Measurements from ENCODE around the gene MKX.

Gene MKX

DNA sequence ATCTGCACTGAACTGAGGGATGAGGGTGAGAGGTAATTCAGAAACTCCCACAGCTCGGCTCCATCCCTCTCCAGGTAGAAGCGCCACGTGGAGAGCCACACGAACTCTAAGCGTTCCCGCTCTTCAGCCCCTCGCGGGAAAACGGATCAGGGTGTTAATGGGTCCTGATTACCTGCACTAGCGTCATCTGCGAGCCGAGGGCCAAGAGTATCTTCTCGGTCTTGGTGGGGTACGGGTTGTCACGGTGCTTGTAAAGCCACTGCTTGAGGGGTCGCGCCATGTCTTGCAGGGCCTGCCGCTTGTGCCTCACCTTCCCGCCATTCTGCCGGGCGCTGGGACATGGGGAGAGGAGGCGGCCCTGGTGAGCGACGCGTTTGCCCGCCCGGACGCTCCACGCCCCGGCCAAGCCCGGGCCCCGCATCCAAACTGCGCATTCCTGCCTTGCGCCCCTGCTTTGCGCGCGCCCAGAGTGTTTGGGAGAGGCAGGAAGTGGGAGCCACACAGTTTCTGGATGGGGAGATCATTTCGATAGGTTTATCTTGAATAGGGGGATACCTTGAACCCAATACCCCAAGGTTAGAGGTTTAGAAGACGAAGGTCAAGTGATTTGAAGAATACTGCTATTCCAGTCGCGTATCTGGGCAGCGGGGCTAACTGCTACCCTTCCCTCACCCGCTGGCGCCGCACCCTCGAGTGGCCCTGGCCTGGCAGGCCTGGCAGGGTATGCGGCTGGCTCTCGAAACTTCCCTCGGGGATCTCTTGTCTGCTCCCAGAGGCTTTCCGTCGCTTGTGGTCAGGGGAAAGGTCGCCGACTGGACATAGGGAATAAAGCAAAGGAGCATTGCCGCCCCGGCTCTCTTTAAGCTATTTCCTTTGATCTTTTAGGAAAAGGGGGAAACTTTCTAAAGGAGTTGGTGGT, 4.2 kb downstream of the MKX start:
- Histone ChIP-seq H4K8ac (ENCODE audit: low read depth, low read length) (no peak overlapping the region), H3K36me3 (ENCODE audit: control insufficient read depth, insufficient read depth, low read length) (no peaks in the 10 kb centered on the region), H3K18ac (ENCODE audit: low read length) (no peak overlapping the region), H3K79me1 (ENCODE audit: low read length) (no peaks in the 10 kb centered on the region), H3K56ac (ENCODE audit: low read length) (peak overlapping the region; percentile 77), H3K4me1 (ENCODE audit: control insufficient read depth, low read depth, low read length) (peaks cover 2% of the 10 kb centered on the region), H3K4me2 (ENCODE audit: low read length) (peak overlapping the region; percentile 79), H2BK5ac (ENCODE audit: low read length) (no peak overlapping the region), H3K27me3 (ENCODE audit: insufficient read depth, low read length, poor library complexity) (peaks cover 20% of the 10 kb centered on the region), H3K4me3 (ENCODE audit: low read length) (peak overlapping the region; percentile 43), H2BK120ac (ENCODE audit: low read depth, low read length) (no peak overlapping the region), H3K23ac (ENCODE audit: low read length) (no peak overlapping the region), H3K27ac (ENCODE audit: low read depth, low read length) (no peak overlapping the region), H3K79me2 (ENCODE audit: control insufficient read depth, insufficient read depth, low read length) (no peaks in the 10 kb centered on the region), H3K9ac (ENCODE audit: low read length) (peak overlapping the region; percentile 64), H2BK15ac (replicated peaks; ENCODE audit: low read depth) (no peak overlapping the region), H4K5ac (ENCODE audit: low read length) (no peak overlapping the region), H3K4ac (ENCODE audit: low read depth, low read length) (no peak overlapping the region), H2AK5ac (ENCODE audit: low read length) (no peak overlapping the region)
- WGBS (ENCODE audit: extremely low coverage, insufficient coverage, low lambda C conversion rate), result no CpG with 5 or more reads among the region's 55 CpGs
- peak; percentile 54 for DNase-seq

DNA sequence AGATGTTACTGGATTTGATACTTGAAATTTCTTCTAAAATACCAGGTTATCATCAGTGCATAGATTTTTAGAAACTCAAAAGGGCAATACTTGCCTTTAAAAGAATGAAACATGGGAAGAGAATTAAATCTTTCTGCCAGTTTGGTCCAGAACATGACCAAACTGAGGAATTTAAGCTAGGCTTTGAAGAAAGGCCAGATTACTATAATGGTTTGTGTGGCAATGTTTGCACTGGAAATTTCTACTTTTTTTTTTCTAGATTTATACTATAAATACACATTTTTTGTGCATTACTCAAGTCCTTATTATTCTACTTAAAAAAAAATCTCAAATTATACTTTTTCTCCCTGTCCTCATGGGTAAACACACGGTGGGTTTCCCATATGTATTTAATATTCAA, 9.2 kb downstream of the MKX start:
- H2BK5ac ChIP-seq (ENCODE audit: low read length), result no peak overlapping the region
- H3K9ac ChIP-seq (ENCODE audit: low read length), result no peak overlapping the region
- no CpG with 5 or more reads among the region's 1 CpG for WGBS (ENCODE audit: extremely low coverage, insufficient coverage, low lambda C conversion rate)
- no peak overlapping the region for H3K27ac ChIP-seq (ENCODE audit: low read depth, low read length)
- H3K27me3 ChIP-seq (ENCODE audit: insufficient read depth, low read length, poor library complexity), result peaks cover 2% of the 10 kb centered on the region
- no peaks in the 10 kb centered on the region for H3K4me1 ChIP-seq (ENCODE audit: control insufficient read depth, low read depth, low read length)
- no peak overlapping the region for H2BK120ac ChIP-seq (ENCODE audit: low read depth, low read length)
- H3K18ac ChIP-seq (ENCODE audit: low read length), result no peak overlapping the region
- H3K23ac ChIP-seq (ENCODE audit: low read length), result no peak overlapping the region
- no peak overlapping the region for H2BK15ac ChIP-seq (replicated peaks; ENCODE audit: low read depth)
- no peaks in the 10 kb centered on the region for H3K79me2 ChIP-seq (ENCODE audit: control insufficient read depth, insufficient read depth, low read length)
- H3K36me3 ChIP-seq (ENCODE audit: control insufficient read depth, insufficient read depth, low read length), result no peaks in the 10 kb centered on the region
- H3K4me3 ChIP-seq (ENCODE audit: low read length), result no peak overlapping the region
- no peak overlapping the region for H3K56ac ChIP-seq (ENCODE audit: low read length)
- H4K5ac ChIP-seq (ENCODE audit: low read length), result no peak overlapping the region
- H3K4me2 ChIP-seq (ENCODE audit: low read length), result no peak overlapping the region
- H3K79me1 ChIP-seq (ENCODE audit: low read length), result no peaks in the 10 kb centered on the region
- H4K8ac ChIP-seq (ENCODE audit: low read depth, low read length), result no peak overlapping the region
- no peak overlapping the region for H2AK5ac ChIP-seq (ENCODE audit: low read length)
- no peak overlapping the region for H3K4ac ChIP-seq (ENCODE audit: low read depth, low read length)
- no peak for DNase-seq

DNA sequence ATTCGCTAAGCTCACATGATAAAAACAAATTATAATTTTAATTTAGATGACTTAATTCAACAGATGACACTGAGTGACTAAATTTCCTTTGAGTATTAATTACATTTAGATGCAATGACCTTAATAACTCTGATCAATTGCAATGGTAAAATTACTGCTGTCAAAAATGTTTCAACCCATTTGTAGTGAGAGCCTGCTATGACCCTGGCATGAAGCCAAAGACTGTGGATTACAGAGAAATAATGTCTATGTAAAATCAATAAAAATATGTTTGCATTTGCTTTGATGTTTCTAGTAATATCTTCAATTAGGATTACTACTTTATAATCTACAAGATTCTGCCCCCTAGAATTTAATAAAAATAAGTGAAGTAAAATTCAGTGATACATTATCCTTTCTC, 15.6 kb downstream of the MKX start:
- WGBS (ENCODE audit: extremely low coverage, insufficient coverage, low lambda C conversion rate), result no CpG with 5 or more reads among the region's 1 CpG
- H3K4me3 ChIP-seq (ENCODE audit: low read length), result no peak overlapping the region
- H3K56ac ChIP-seq (ENCODE audit: low read length), result no peak overlapping the region
- no peak overlapping the region for H2BK5ac ChIP-seq (ENCODE audit: low read length)
- no peaks in the 10 kb centered on the region for H3K27me3 ChIP-seq (ENCODE audit: insufficient read depth, low read length, poor library complexity)
- no peak overlapping the region for H2BK120ac ChIP-seq (ENCODE audit: low read depth, low read length)
- no peaks in the 10 kb centered on the region for H3K36me3 ChIP-seq (ENCODE audit: control insufficient read depth, insufficient read depth, low read length)
- no peaks in the 10 kb centered on the region for H3K4me1 ChIP-seq (ENCODE audit: control insufficient read depth, low read depth, low read length)
- no peak overlapping the region for H3K4me2 ChIP-seq (ENCODE audit: low read length)
- no peak overlapping the region for H4K5ac ChIP-seq (ENCODE audit: low read length)
- no peak overlapping the region for H2AK5ac ChIP-seq (ENCODE audit: low read length)
- H3K4ac ChIP-seq (ENCODE audit: low read depth, low read length), result no peak overlapping the region
- no peaks in the 10 kb centered on the region for H3K79me2 ChIP-seq (ENCODE audit: control insufficient read depth, insufficient read depth, low read length)
- no peak overlapping the region for H3K27ac ChIP-seq (ENCODE audit: low read depth, low read length)
- no peak overlapping the region for H4K8ac ChIP-seq (ENCODE audit: low read depth, low read length)
- no peak overlapping the region for H3K9ac ChIP-seq (ENCODE audit: low read length)
- no peak overlapping the region for H3K18ac ChIP-seq (ENCODE audit: low read length)
- no peak overlapping the region for H2BK15ac ChIP-seq (replicated peaks; ENCODE audit: low read depth)
- H3K79me1 ChIP-seq (ENCODE audit: low read length), result no peaks in the 10 kb centered on the region
- no peak overlapping the region for H3K23ac ChIP-seq (ENCODE audit: low read length)
- DNase-seq, result no peak

DNA sequence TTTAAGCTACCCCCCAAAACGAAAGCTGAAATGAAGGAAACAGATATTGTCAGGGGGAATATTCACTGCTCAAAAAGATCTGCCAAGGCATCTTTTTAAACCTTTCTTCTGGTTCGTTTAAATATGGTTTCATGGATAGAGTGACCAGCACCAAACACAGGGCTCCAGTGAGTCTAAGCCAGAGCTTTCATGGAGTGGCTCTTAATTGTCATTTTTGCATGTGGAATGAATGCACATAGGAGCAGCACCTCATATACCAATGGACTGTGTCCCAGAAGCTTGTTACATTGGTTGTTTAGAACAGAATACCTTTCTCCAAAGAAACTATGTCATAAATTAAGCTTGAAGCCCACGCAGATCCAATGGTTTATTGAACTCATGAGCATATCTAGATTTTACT, 17.3 kb downstream of the MKX start:
- no peak overlapping the region for H3K18ac ChIP-seq (ENCODE audit: low read length)
- no peak overlapping the region for H3K9ac ChIP-seq (ENCODE audit: low read length)
- H3K56ac ChIP-seq (ENCODE audit: low read length), result no peak overlapping the region
- no peak overlapping the region for H2BK5ac ChIP-seq (ENCODE audit: low read length)
- H2BK120ac ChIP-seq (ENCODE audit: low read depth, low read length), result no peak overlapping the region
- H3K79me1 ChIP-seq (ENCODE audit: low read length), result no peaks in the 10 kb centered on the region
- no CpG with 5 or more reads among the region's 3 CpGs for WGBS (ENCODE audit: extremely low coverage, insufficient coverage, low lambda C conversion rate)
- no peak overlapping the region for H3K27ac ChIP-seq (ENCODE audit: low read depth, low read length)
- no peak overlapping the region for H3K4ac ChIP-seq (ENCODE audit: low read depth, low read length)
- H4K5ac ChIP-seq (ENCODE audit: low read length), result no peak overlapping the region
- H3K4me3 ChIP-seq (ENCODE audit: low read length), result no peak overlapping the region
- no peak overlapping the region for H2BK15ac ChIP-seq (replicated peaks; ENCODE audit: low read depth)
- no peaks in the 10 kb centered on the region for H3K27me3 ChIP-seq (ENCODE audit: insufficient read depth, low read length, poor library complexity)
- H3K23ac ChIP-seq (ENCODE audit: low read length), result no peak overlapping the region
- no peak for DNase-seq
- no peak overlapping the region for H4K8ac ChIP-seq (ENCODE audit: low read depth, low read length)
- no peak overlapping the region for H2AK5ac ChIP-seq (ENCODE audit: low read length)
- no peaks in the 10 kb centered on the region for H3K36me3 ChIP-seq (ENCODE audit: control insufficient read depth, insufficient read depth, low read length)
- no peak overlapping the region for H3K4me2 ChIP-seq (ENCODE audit: low read length)
- H3K79me2 ChIP-seq (ENCODE audit: control insufficient read depth, insufficient read depth, low read length), result no peaks in the 10 kb centered on the region
- peaks cover 4% of the 10 kb centered on the region for H3K4me1 ChIP-seq (ENCODE audit: control insufficient read depth, low read depth, low read length)

DNA sequence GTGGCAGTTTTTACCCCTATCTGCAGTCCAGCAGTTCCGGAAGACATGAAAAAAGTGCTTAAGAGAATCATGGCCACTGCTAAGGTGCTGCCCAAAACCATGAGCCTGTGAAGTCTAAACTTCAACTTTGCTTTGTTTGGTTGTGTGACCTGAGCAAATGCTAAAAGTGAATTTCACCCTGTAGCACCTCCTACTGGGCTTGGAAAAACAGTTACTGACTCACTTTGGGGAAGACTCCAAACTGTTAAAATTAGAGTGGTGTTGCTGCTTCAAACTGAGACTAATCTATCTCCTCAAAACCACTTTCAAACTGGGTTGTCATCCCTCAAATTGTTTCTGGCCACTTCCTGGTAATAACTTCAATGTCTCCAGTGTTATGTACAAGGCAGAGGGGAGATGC, 21.3 kb downstream of the MKX start:
- H4K8ac ChIP-seq (ENCODE audit: low read depth, low read length), result no peak overlapping the region
- no peak overlapping the region for H3K9ac ChIP-seq (ENCODE audit: low read length)
- H3K4me3 ChIP-seq (ENCODE audit: low read length), result no peak overlapping the region
- H3K23ac ChIP-seq (ENCODE audit: low read length), result no peak overlapping the region
- no peak overlapping the region for H2BK120ac ChIP-seq (ENCODE audit: low read depth, low read length)
- no peak overlapping the region for H2BK5ac ChIP-seq (ENCODE audit: low read length)
- WGBS (ENCODE audit: extremely low coverage, insufficient coverage, low lambda C conversion rate), result no CpG with 5 or more reads among the region's 1 CpG
- no peak overlapping the region for H3K56ac ChIP-seq (ENCODE audit: low read length)
- H2AK5ac ChIP-seq (ENCODE audit: low read length), result no peak overlapping the region
- no peaks in the 10 kb centered on the region for H3K79me2 ChIP-seq (ENCODE audit: control insufficient read depth, insufficient read depth, low read length)
- H3K4me1 ChIP-seq (ENCODE audit: control insufficient read depth, low read depth, low read length), result peaks cover 5% of the 10 kb centered on the region
- no peak overlapping the region for H3K4me2 ChIP-seq (ENCODE audit: low read length)
- no peaks in the 10 kb centered on the region for H3K36me3 ChIP-seq (ENCODE audit: control insufficient read depth, insufficient read depth, low read length)
- no peaks in the 10 kb centered on the region for H3K27me3 ChIP-seq (ENCODE audit: insufficient read depth, low read length, poor library complexity)
- no peaks in the 10 kb centered on the region for H3K79me1 ChIP-seq (ENCODE audit: low read length)
- H3K27ac ChIP-seq (ENCODE audit: low read depth, low read length), result no peak overlapping the region
- H4K5ac ChIP-seq (ENCODE audit: low read length), result no peak overlapping the region
- no peak overlapping the region for H3K18ac ChIP-seq (ENCODE audit: low read length)
- no peak overlapping the region for H2BK15ac ChIP-seq (replicated peaks; ENCODE audit: low read depth)
- peak; percentile 81 for DNase-seq
- no peak overlapping the region for H3K4ac ChIP-seq (ENCODE audit: low read depth, low read length)

DNA sequence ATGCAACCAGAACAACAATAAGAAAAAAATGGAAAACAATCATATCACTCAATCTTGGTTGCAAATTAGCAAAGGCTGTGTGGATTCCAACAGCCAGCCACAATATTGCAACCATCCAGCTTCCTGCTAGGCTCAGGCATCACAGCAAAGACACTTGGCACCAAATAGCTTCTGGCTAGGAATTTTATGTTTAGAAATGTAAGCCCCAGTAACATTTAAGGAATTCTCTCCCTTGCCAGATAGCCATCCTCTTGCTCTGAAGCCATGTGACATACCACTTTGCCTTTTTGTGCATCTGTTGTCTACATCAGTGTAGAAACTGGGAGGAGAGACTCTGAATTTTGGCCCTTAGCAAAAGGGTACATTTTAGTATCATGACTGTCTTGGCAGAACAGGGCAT, 22.2 kb downstream of the MKX start:
- no peak overlapping the region for H3K27ac ChIP-seq (ENCODE audit: low read depth, low read length)
- peaks cover 5% of the 10 kb centered on the region for H3K4me1 ChIP-seq (ENCODE audit: control insufficient read depth, low read depth, low read length)
- H3K27me3 ChIP-seq (ENCODE audit: insufficient read depth, low read length, poor library complexity), result no peaks in the 10 kb centered on the region
- H3K23ac ChIP-seq (ENCODE audit: low read length), result no peak overlapping the region
- no peaks in the 10 kb centered on the region for H3K36me3 ChIP-seq (ENCODE audit: control insufficient read depth, insufficient read depth, low read length)
- no peak overlapping the region for H2BK15ac ChIP-seq (replicated peaks; ENCODE audit: low read depth)
- no peak overlapping the region for H3K9ac ChIP-seq (ENCODE audit: low read length)
- H3K79me1 ChIP-seq (ENCODE audit: low read length), result no peaks in the 10 kb centered on the region
- no peak overlapping the region for H4K8ac ChIP-seq (ENCODE audit: low read depth, low read length)
- H2BK5ac ChIP-seq (ENCODE audit: low read length), result no peak overlapping the region
- H3K79me2 ChIP-seq (ENCODE audit: control insufficient read depth, insufficient read depth, low read length), result no peaks in the 10 kb centered on the region
- no peak overlapping the region for H3K4ac ChIP-seq (ENCODE audit: low read depth, low read length)
- no peak overlapping the region for H3K18ac ChIP-seq (ENCODE audit: low read length)
- no peak overlapping the region for H3K4me3 ChIP-seq (ENCODE audit: low read length)
- H2AK5ac ChIP-seq (ENCODE audit: low read length), result no peak overlapping the region
- H2BK120ac ChIP-seq (ENCODE audit: low read depth, low read length), result no peak overlapping the region
- H3K4me2 ChIP-seq (ENCODE audit: low read length), result no peak overlapping the region
- H3K56ac ChIP-seq (ENCODE audit: low read length), result no peak overlapping the region
- peak; percentile 63 for DNase-seq
- H4K5ac ChIP-seq (ENCODE audit: low read length), result no peak overlapping the region
